ENCODE data around the gene LFNG.

The LFNG gene

DNA sequence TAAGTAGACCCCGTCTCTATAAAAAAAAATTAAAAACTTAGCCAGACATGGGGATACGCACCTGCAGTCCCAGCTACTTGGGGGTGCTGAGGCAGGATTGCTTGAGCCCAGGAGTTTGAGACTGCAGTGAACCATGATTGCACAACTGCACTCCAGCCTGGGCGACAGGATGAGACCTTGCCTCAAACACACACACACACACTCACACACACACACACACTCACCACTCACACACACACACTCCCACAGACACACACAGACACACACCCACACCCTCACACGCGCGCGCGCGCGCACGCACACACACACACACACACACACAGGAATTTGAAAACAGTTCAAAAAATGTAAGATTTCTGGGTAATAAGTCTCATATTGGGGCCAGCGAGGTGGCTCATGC lies 34.7 kb upstream of the LFNG start:
- DNase-seq: no peak

DNA sequence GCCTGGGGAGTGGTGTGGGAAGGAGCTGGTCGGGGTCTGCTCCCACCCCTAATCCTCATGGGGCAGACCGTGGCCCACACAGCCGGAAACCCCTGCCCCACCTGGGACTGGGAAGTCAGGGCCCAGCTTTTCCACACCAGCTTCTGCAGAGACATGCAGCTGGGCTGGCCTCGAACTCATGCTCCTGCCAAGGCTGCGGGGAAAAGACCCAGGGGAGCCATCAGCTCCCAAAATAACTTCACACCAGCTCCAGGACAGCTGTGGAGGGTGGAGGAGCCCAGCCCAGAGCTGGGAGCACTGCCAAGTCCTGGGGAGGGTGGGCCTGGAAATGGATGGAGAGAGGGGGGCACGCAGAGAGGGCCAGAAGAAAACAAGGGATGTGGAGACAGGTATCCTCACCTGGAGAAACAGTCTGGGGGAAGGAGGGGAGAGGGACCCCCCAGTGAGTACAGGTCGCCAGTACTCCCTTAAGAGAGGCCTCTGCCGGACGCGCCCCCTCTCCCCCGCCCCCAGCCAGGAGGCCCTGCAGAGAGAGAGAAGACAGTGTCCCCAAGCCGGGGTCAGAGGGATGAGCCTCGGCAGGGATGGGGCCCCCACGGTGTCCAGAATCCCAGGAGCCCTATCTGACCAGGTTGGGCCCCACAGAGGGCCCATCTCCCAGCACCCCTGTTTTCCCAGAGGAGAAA lies 31.8 kb upstream of the LFNG start:
- no peak for DNase-seq

DNA sequence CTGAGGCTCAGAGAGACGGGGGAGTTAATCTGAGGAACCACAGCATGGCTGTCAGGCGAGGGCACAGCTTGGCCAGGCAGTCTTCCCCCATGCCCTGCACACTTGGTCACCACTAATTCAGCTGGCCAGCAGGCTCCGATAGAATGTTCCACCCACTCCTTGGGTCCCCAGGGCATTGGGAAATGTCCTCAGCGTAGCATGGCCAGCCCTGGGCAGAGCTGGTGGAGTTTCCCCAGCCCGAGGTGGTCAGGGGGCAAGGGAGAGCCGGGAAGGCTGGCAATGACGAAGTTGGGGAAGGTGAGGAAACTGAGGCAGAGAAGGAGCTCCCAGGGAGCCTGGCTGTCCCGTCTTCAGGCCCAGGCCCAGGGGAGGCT lies 31.3 kb upstream of the LFNG start:
- no peak for DNase-seq

DNA sequence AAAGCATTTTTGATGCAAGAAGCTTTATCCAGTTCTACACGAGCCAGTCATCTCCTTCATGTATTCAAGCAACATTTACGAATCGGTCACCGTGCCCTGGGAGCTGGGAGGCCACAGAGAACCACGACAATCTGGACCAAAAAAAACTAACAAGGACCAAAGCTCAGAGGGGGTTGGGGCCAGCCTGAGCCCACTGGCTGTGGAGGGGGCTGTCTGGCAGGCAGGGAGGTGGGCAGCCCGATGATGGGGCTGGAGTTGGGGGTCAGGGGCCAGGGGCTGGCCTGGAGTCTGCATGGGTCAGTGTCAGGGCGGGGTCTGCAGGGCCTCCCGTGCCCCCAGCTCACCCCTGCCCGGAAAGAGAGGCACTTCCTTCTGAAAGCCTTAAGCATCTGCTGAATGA lies 30.9 kb upstream of the LFNG start:
- DNase-seq: no peak

DNA sequence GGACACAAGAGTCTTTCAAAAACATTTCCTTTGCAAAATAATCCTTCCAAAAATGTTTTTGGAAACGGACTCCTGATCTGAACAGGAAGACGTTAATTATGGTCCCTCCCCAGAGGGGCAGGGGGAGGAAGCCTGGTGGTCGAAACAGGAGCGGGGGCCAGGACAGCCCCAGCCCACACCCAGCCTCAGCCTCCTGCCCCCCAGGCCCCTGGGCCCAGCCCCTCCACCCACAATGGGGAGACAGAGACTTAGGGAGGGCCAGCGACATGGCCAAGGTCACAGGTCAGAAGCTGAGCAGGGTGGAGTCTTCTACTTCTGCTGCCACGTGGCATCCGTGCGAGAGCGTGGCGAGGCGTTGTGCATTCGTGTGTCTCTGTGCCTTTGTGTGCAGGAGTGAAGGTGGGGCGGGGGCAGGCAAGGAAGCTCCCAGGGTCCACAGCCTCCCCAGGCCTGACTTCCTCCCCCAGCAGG lies 29.4 kb upstream of the LFNG start:
- DNase-seq: no peak

DNA sequence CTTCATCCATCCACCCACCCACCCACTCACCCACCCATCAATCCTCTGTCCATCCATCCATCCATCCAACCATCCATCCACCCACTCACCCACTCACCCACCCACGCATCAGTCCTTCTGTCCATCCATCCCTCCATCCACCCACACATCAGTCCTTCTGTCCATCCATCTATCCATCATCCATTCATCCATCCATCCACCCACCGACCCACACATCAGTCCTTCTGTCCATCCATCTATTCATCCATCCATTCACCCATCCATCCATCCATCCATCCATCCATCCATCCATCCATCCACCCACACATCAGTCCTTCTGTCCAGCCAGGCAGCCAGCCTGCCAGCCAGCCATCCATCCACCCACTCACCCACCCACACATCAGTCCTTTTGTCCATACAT lies 27.5 kb upstream of the LFNG start:
- DNase-seq: no peak

DNA sequence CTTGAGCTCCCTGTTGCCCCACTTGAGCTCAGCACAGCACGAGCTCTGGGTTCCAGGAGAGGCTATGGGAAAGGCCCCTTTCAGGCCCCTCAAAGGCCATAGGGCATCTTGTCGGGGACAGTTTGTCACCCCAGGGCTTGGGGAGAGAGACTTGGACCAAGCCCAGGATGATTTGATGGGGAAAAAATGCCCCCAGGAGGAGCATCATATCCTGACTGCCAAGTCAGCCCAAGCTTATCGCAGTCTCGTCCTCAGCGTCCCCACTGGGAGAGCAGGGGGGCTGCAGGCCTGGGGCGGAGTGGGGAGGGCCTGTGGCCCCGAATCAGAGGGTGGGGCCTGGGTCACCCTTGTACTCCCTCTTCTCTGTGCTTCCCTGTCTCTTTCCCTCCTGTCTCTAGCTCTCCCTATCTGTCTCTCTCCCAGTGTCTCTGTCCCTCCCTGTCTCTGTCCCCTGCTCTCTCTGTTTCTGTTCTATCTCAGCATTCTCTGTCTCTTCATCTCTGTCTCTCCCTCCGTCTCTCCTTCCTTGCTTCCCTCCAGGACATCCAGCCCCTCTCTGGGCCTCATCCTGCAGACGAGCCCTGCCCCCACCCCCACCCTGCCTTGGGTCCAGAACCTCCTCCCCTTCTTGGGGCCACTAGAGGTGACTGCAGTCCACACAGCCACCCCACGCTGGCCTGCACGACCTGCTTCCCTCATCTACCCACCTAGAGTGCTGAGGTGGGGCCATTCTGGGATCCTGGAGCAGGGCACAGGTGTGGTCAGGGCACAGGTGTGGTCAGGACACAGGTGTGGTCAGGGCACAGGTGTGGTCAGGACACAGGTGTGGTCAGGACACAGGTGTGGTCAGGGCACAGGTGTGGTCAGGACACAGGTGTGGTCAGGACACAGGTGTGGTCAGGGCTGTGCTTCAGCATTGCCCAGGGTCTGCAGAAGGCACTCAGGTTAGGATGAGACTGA lies 26.1 kb upstream of the LFNG start:
- DNase-seq: no peak

DNA sequence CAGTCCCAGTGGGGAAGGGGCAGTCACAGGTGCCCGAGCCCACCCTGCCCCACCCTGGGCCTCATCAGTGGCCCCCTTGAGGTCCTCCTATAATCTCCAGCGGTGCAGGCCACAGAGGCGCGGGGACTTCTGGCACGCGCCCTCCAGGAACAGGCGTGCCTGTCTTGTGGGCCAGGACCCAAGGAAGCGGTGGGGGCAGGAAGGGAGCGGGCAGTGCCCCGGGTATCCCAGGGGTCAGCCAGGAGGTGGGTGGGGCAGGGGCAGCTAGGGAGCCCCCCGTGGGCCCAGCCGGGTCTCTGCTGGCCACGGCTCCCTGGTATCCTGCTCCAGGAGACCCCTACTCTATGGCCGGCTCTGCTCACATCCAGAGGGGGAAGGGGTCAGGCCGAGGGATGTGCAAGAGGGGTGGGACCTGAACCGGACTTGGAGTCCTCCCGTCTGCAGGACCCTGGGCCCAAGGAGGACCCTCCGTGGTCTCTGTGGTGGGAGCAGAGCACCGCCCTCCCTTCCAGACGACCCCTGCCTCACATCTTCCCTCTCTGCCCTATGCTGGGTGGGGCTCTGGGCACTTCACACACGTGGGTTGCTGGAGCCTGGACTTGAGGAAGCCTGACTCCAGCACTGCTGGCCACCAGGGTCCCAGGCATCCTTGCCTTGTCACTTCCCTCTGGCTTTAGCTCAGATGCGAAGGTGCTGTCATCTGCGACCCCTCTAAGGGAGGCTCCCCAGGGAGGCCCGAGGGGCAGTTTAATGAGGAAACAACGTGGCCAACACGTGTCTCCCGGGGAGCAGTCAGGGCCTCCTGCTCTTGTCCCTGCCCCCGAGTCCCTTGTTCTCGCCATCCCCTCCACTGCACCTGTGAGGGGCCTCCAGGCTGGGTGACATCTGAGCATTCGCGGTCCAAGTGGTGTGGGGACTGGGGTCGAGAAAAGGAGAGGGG lies 25.1 kb upstream of the LFNG start:
- DNase-seq: no peak

DNA sequence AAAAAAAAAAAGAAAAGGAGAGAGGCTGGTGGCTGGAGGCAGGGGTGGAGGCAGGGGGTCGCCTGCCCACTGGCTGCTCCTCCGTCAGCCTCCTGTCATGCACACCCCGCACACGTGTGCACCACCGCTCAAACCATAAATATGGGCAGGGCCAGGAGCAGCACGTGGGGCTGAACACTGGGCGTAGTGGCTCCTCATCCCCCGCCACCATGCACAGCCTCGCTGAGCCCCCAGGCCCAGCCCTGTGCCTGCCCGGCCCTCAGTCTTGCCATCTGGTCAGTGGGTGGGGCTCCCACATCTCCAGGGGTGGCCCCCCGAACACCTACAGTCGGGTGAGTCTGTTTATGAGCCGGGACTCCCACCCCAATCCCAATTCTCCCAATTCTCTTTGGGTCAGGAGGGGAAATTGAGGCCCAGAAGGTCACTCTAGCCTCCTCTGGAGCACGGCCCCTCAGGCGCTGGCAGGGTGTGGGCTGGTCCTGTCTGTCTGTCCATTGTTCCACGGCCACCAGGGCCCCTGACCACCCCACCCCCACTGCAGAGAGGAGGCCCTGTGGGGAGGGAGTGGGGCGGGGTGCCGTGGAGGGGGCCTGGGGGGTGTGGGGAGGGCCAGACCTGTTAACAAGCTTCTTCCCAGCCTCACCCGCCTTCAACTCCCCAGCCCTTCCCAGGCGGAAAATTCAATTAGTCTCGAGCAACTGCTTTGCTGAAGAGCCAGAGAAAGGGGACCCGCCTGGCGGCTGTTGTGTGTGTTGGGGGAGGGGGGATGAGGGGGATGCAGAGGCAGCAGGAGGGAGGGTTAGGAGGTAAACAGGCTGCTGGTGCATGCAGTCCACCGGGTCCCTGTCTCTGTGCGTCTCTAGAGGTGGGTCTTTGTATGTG lies 23.9 kb upstream of the LFNG start:
- no peak for DNase-seq

DNA sequence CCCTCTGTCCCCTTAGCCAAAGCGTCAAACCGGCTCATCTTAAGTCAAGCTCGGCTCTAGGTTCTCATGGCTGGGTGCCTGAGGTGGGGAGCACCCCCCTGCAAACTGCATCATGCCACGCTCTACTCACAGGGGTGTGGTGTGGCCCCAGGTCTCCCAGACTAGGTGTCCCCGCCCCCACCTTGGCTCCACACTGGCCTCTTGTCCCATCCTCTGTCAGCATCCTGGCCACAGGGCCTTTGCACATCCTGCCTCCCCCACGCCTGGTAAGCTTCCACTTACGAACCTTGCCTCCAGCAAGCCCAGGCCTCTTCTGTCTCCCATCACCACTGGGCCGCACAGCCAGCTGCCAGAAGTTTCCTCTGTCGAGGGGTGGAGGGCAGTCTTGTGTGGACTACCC lies 23.2 kb upstream of the LFNG start:
- DNase-seq: no peak

DNA sequence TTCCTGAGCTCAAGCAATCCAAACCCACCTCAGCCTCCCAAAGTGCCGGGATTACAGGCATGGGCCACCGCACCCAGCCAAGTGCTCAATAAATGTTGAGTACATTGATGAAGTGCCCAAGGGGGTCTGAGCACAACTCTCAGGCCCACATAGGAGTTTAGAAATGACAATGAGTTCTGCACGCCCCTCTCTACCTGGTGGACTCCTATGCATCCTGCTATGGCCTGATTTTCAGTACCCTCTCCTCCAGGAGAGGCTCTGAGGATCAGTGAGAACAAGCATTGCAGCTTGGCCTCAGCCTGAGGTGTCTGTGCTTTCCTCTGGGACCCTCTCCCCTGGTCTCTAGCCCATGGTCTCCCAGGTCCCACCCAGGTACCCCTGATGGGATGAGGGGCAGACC lies 22.5 kb upstream of the LFNG start:
- no peak for DNase-seq

DNA sequence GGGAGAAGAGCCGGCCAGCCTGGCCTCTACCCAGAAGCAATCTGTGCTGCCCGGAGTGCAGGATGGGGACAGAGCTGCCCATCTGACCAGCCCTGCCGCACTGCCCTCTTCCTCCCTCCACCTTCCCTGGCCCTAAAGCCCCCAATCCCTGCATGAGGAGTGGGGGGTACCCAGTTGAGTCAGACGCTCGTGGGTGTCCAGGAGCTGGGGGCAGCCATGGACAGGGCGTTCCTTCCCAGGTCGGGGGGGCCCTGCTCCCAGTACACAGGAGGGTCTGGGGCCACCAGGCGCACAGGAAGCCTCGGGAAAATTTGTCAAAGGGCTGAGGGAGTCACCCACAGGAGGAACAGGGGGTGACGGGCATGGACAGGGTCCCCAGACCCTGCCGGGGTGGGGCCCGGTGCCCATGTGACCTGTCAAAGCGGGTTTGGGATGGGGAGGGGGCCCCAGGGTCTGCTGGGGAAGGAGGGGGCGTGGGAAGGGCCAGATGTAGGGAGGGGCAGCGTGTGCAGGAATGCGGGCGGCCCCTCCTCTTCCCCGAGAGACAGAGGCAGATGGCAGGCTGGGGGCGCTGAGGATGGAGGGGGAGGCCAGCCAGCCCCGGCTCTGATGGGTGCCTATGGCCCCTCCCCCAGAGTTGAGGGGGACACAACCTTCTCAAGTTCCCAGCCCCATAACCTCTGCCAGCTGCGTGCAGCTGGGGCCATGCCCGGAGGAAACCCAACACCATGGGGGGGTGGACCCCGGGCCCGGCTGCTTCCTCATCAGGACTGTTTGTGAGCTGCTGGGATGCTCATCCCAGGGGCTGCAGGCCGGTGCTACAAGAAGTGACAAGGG lies 21.9 kb upstream of the LFNG start:
- DNase-seq: no peak

DNA sequence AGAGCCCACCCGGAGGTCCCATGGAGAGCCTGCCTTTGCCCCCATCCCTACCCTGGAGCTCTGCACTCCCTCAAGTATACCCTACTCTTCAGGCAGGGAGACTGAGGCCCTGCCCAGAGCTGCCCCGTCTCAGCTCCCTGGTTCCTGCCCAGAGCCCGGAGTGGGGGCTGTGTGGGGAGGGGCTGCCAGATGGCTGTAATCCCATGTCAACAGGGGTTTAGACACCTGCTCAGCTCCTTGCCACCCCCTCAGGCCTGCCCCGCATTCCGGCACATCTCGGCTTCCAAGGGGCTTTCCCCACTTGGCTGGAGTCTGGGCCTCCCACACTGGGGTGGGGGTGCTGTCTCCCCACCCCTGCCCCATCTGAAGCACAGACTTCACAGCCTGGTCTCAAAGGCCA lies 20.9 kb upstream of the LFNG start:
- DNase-seq: no peak

DNA sequence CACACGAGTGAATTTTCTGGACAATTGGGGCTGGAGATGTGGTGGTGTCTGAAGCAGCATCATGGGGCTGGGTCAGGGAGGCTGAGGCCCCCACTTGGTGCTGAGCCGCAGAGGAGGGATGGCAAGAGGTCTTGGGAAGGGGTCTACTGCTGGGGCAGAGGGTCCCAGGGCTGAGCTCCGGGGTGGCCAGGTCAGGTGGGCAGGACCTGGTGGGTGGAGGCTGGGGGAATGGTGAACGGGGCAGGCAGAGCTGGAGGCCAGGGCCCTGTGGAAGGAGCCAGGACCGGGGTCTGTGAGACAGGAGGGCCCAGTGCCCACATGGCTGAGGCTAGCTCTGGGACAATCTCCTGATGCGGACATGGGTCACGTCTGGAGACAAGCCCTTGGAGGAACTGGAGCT lies 20.4 kb upstream of the LFNG start:
- no peak for DNase-seq

DNA sequence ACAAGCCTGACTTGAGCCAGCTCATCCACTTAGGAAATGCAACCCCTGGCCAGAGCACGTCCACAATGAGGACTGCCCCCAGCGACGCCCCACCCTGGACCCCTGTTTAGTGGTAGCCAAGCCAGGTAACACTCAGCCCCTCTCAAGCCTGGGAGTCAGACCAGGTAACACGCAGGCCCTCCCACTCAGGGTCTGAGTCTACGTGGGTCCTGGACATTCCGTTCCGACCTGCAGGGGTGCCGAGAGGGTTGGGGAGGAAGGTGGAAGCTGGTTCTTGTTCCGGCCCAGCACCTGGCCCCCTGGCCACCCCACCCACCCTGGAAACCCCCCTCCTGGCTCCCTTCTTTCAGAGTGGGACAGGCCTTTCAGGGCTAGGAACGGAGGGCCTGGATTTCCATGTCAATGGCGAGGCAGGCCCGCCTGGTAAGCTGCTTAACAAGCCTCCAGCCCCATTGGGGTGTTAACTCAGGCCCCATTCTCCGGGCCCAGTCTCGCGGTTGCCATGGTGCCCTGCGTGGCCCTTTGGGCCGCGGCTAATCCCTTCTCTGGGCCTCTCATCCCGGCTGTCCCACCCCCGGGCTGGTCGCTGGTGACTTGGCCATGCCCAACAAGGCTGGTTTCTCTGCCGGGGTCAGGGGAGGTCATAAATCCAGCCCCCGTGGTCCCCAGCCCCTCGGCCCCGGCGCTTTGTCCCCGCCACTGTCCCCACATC lies 19.7 kb upstream of the LFNG start:
- no peak for DNase-seq

- DNase-seq: no peak
Observed at GRCh38 chr7:2500701-2501100, 18.9 kb upstream of the LFNG start.

- DNase-seq: no peak
Observed at GRCh38 chr7:2501947-2502646, 17.5 kb upstream of the LFNG start.

DNA sequence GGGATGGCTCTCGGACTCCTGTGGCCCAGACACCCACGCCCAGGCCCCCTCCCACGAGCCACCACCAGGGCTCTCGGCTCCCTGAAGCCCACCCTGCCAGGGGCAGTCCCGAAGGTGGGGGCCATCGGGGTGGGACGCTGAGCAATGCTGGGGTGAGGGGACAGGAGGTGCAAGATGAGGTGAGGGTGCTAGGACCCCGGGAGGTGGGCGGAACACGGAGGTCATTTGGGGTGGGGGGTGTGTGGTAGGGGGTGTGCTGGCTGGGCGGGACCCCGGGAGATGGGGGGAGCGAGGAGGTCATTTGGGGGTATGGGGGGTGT lies 17.0 kb upstream of the LFNG start:
- no peak for DNase-seq

DNA sequence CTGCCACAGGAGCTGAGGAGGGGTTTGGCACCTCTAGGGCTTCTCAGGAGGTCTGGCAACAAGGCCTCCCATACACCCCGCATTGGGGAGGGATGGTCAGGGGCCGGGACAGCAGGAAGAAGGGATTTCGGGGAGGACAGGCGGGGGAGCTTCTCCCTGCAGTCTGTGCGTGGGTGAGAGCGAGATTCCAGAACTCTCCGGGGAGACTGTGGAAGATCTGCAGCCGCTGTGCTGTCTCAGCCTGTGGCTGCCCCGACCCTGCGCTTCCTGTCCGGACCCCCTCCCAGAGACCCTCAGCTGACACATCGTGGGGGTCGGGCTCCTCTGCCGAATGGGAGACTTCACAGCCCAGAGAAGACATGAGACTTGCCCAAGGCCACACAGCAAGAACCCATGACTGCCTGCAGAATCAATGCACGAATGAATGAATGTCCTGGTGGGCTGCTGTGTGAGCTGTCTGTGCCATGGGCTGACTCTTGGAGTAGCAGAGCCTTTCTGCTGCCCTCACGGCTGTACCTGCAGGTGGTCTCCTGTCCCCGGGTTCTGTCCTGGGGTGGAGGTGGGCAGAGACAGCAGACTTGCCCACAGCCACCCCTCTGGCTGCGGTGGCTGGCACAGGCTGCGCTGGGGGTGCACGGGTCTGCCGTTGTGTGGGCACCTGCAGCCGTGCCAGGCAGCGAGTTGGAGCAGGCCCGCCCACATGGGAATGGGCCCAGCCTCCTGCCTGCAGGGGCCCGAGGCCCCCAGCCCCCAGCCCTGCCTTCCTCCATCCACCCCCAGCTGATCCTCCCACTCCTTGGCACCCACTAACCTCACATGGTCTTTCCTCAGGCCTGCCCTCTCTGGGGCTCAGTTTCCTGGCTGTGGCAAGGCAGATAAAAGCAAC lies 16.3 kb upstream of the LFNG start:
- DNase-seq: no peak
